Spleen (tissue), 7 donors: ENCODE results near the gene DPH6.

ENCODE experiments used
- CTCF ChIP-seq, 11 experiments: fragments of 200-600 bp in 7 of 11; fragments of 450-650 bp in 4 of 11; sonication (generic) in 4 of 11; IDR thresholded peaks in 8 of 11; conservative IDR thresholded peaks in 3 of 11; 1 replicate in 7 of 11; 2 replicates in 4 of 11; pipeline versions ENCODE4 v1.4.0 to v1.8.0; 2016 to 2021; ENCODE audit warnings: antibody characterized with exemption in 11 of 11, inconsistent platforms in 4 of 11, mild to moderate bottlenecking in 1 of 11
- POLR2A ChIP-seq, 3 donors: fragments of 450-650 bp; IDR thresholded peaks; one replicate each; pipeline ENCODE4 v1.5.1; 2017; ENCODE audit warnings: antibody characterized with exemption in 3 of 3, mild to moderate bottlenecking in 1 of 3
- POLR2AphosphoS5 ChIP-seq, 3 donors: sonication (generic); formaldehyde crosslinking; IDR thresholded peaks; one replicate each; pipeline ENCODE4 v1.5.1; 2017; ENCODE audit warnings: antibody characterized with exemption in 3 of 3
- donor health status: DM: no; HTN: no; CAD: no; lungs with moderate emphysema.
- donor health status: DM: no; HTN: no; CAD: no.
- donor health status: DM: no; HTN: no; CAD: no.

GRCh38 chr15:35465783-35466182 is 80.2 kb downstream of the DPH6 start:
- TF ChIP-seq POLR2A (IDR thresholded peaks at IDR 0.05): no peak
- no peak for TF ChIP-seq CTCF (IDR thresholded peaks at IDR 0.05 in 8 of 11, conservative IDR thresholded peaks at IDR 0.05 in 3 of 11)
- TF ChIP-seq POLR2AphosphoS5 (IDR thresholded peaks at IDR 0.05): no peak
